ENCODE measurements around the gene TYW1B. TPM values are rescaled to one million over a fixed set of nuclear protein-coding genes. Genes with fewer than 3 reads are reported as not detected.
"Not testable (repeated sequence)": the region's sequence is repeated elsewhere in the genome, so short reads cannot be mapped to it uniquely, and the experiment has no call there.

The TYW1B gene
- total RNA-seq, 1 experiment from 2014 or later = 3.9 TPM

DNA sequence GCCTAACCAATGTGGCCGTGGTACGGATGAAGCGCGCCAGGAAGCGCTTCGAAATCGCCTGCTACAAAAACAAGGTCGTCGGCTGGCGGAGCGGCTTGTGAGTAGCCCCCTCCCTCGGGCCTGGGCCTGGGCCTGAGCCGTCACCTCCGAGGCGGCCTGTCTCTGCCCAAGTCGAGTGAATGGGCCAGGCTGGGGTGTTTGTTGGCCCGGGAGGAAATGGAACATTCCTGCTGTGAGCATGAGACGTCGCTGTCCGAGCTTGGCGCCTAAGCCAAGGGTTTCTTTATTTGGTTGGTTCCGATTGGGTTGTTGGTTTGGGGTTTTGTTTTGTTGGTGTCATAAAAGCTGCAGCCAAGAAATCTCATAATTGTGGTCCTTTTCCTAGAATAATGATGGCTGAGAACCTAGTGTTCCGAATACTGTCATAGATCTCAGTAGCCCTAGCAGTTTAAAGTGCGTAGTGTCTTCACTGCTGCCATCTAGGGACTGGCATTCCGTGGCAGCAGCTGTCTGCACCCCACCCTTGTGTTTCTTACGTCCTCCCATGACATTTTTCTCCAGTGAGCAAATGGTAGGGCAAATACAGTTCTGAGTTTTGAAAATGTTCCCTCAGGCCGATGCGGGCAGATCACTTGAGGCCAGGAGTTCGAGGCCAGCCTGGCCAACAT lies 1.8 kb upstream of the TYW1B start:
- peak overlapping the region; percentile 70 for H3K27ac ChIP-seq (ENCODE audit: low read length)
- ATAC-seq (peak; percentile 56), DNase-seq (peak; percentile 68)
- TSS peak; percentile 72 for BruUV-seq (replicated peaks)
- peak overlapping the region; percentile 75 for H2AFZ ChIP-seq (ENCODE audit: low read length)
- H4K20me1 ChIP-seq (ENCODE audit: low read length) = peaks cover 10% of the 10 kb centered on the region
- not testable (repeated sequence) for H3K4me1 ChIP-seq (ENCODE audit: insufficient read depth, low read length); H3K27me3 ChIP-seq (ENCODE audit: low read length); H3F3A ChIP-seq (ENCODE audit: low read length, unreplicated experiment); H3K9me3 ChIP-seq (ENCODE audit: low read length); H3K9me2 ChIP-seq (replicated peaks; ENCODE audit: low read length)
- peaks cover 28% of the 10 kb centered on the region for H3K79me2 ChIP-seq (ENCODE audit: low read length)
- peak; percentile 52 for TF ChIP-seq CTCF (conservative IDR thresholded peaks at IDR 0.05; ENCODE audit: low read depth, low read length)
- H3K4me2 ChIP-seq (ENCODE audit: low read length) = peak overlapping the region; percentile 89
- H3K4me3 ChIP-seq (ENCODE audit: low read length) = peak overlapping the region; percentile 88
- peak overlapping the region; percentile 88 for H3K9ac ChIP-seq (ENCODE audit: low read length)
- ChIA-PET CTCF (interaction anchor here (1.1 kb wide), 1 partner anchor 86 kb away, joined by 4 read pairs; no protein-coding TSS in a partner anchor), POLR2A (ENCODE audit: unreplicated experiment) (interaction anchor here (0.6 kb wide), 1 partner anchor 17 kb away, joined by 16 read pairs; no protein-coding TSS in a partner anchor)
- intact Hi-C loops (cut with micrococcal nuclease) = loop anchor here (2.0 kb wide), 1 partner anchor 95 kb away; the partner anchor contains the start of gene POM121
- peaks cover 16% of the 10 kb centered on the region for H3K36me3 ChIP-seq (ENCODE audit: low read depth, low read length)

GRCh38 chr7:72829291-72829686 lies 1.3 kb upstream of the TYW1B start:
- Histone ChIP-seq H3K36me3 (ENCODE audit: low read depth, low read length) (peaks cover 16% of the 10 kb centered on the region), H3K79me2 (ENCODE audit: low read length) (peaks cover 28% of the 10 kb centered on the region), H3K9ac (ENCODE audit: low read length) (peak overlapping the region; percentile 88), H3K4me3 (ENCODE audit: low read length) (peak overlapping the region; percentile 88), H2AFZ (ENCODE audit: low read length) (peak overlapping the region; percentile 75), H3K4me2 (ENCODE audit: low read length) (peak overlapping the region; percentile 89), H3K27ac (ENCODE audit: low read length) (peak overlapping the region; percentile 70), H4K20me1 (ENCODE audit: low read length) (peaks cover 10% of the 10 kb centered on the region)
- H3K27me3 ChIP-seq (ENCODE audit: low read length); H3K9me3 ChIP-seq (ENCODE audit: low read length); H3F3A ChIP-seq (ENCODE audit: low read length, unreplicated experiment); H3K4me1 ChIP-seq (ENCODE audit: insufficient read depth, low read length); H3K9me2 ChIP-seq (replicated peaks; ENCODE audit: low read length); BruUV-seq (replicated peaks): not testable (repeated sequence)
- POLR2A ChIA-PET (ENCODE audit: unreplicated experiment) = interaction anchor here (0.6 to 0.7 kb wide), 5 partner anchors 9 to 966 kb away, joined by 3 to 16 read pairs (median 4); no protein-coding TSS in a partner anchor
- ATAC-seq (peak; percentile 50), DNase-seq (peak; percentile 99)
- CTCF ChIA-PET = interaction anchor here (0.6 to 1.1 kb wide), 2 partner anchors 43 to 86 kb away, joined by 4 to 7 read pairs; no protein-coding TSS in a partner anchor
- intact Hi-C loops (cut with micrococcal nuclease) = loop anchor here (2.0 kb wide), 1 partner anchor 96 kb away; the partner anchor contains the start of gene POM121

- H3K9ac ChIP-seq (ENCODE audit: low read length); BruUV-seq (replicated peaks); H3K79me2 ChIP-seq (ENCODE audit: low read length); H3K4me1 ChIP-seq (ENCODE audit: insufficient read depth, low read length); H3K9me3 ChIP-seq (ENCODE audit: low read length); H3K27me3 ChIP-seq (ENCODE audit: low read length); H4K20me1 ChIP-seq (ENCODE audit: low read length); H3K36me3 ChIP-seq (ENCODE audit: low read depth, low read length); CTCF ChIA-PET; H3K4me2 ChIP-seq (ENCODE audit: low read length); H3F3A ChIP-seq (ENCODE audit: low read length, unreplicated experiment); H3K27ac ChIP-seq (ENCODE audit: low read length); H2AFZ ChIP-seq (ENCODE audit: low read length); H3K4me3 ChIP-seq (ENCODE audit: low read length); H3K9me2 ChIP-seq (replicated peaks; ENCODE audit: low read length); POLR2A ChIA-PET (ENCODE audit: unreplicated experiment); intact Hi-C loops (cut with micrococcal nuclease); ATAC-seq: not testable (repeated sequence)
- peak; percentile 40 for DNase-seq
Measured at GRCh38 chr7:72823765-72824732, 4.0 kb downstream of the TYW1B start.

DNA sequence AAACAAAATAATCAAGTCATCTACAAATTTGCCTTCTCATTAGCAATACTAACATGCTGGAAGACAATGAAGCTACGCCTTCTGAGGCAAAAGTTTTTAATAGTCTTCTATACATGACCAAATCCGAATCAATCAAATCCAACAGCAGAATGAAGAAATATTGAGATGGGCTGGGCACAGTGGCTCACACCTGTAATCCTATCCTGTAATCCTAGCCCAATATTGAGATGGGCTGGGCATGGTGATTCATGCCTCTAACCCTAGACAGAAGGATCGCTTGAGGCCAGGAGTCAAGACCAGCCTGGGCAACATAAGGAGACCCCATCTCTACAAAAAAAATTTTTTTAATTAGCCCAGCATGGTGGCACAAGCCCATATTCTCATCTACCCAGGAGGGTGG lies 5.5 kb downstream of the TYW1B start:
- H3K9me3 ChIP-seq (ENCODE audit: low read length); H3K4me3 ChIP-seq (ENCODE audit: low read length); H3K79me2 ChIP-seq (ENCODE audit: low read length); H3K4me1 ChIP-seq (ENCODE audit: insufficient read depth, low read length); H2AFZ ChIP-seq (ENCODE audit: low read length); H3K9ac ChIP-seq (ENCODE audit: low read length); BruUV-seq (replicated peaks); H3K36me3 ChIP-seq (ENCODE audit: low read depth, low read length); H4K20me1 ChIP-seq (ENCODE audit: low read length); H3K27ac ChIP-seq (ENCODE audit: low read length); intact Hi-C loops (cut with micrococcal nuclease); H3K27me3 ChIP-seq (ENCODE audit: low read length); H3F3A ChIP-seq (ENCODE audit: low read length, unreplicated experiment); H3K4me2 ChIP-seq (ENCODE audit: low read length); CTCF ChIA-PET; H3K9me2 ChIP-seq (replicated peaks; ENCODE audit: low read length); POLR2A ChIA-PET (ENCODE audit: unreplicated experiment): not testable (repeated sequence)
- DNase-seq = peak; percentile 22
- peak; percentile 57 for ATAC-seq

GRCh38 chr7:72818663-72819361 lies 9.2 kb downstream of the TYW1B start:
- intact Hi-C loops (cut with micrococcal nuclease); H3K9me2 ChIP-seq (replicated peaks; ENCODE audit: low read length); POLR2A ChIA-PET (ENCODE audit: unreplicated experiment); CTCF ChIA-PET; H3K9ac ChIP-seq (ENCODE audit: low read length); H3K36me3 ChIP-seq (ENCODE audit: low read depth, low read length); H4K20me1 ChIP-seq (ENCODE audit: low read length); BruUV-seq (replicated peaks); H3K9me3 ChIP-seq (ENCODE audit: low read length); H3K4me2 ChIP-seq (ENCODE audit: low read length); H3K79me2 ChIP-seq (ENCODE audit: low read length); H3F3A ChIP-seq (ENCODE audit: low read length, unreplicated experiment); H3K4me3 ChIP-seq (ENCODE audit: low read length); H3K4me1 ChIP-seq (ENCODE audit: insufficient read depth, low read length); ATAC-seq; DNase-seq; H2AFZ ChIP-seq (ENCODE audit: low read length); H3K27me3 ChIP-seq (ENCODE audit: low read length); H3K27ac ChIP-seq (ENCODE audit: low read length): not testable (repeated sequence)

All from PC-3 (cell line).